Tibial nerve (tissue), 4 donors: ENCODE data around the gene RPL35.

ENCODE experiments used
- CTCF ChIP-seq, 5 experiments: fragments of 200-600 bp in 3 of 5; fragments of 450-650 bp in 2 of 5; sonication (generic) in 3 of 5; IDR thresholded peaks; one replicate each; pipeline ENCODE4 v1.5.1; 2016 to 2019; ENCODE audit warnings: antibody characterized with exemption in 5 of 5, mild to moderate bottlenecking in 3 of 5, moderate library complexity in 2 of 5
- EP300 ChIP-seq, 2 donors: sonication (generic); formaldehyde crosslinking; IDR thresholded peaks; one replicate each; pipeline ENCODE4 v1.6.1; 2017; ENCODE audit warnings: antibody characterized with exemption in 2 of 2, mild to moderate bottlenecking in 1 of 2

- TF ChIP-seq CTCF (IDR thresholded peaks at IDR 0.05) (no peak), EP300 (IDR thresholded peaks at IDR 0.05) (no peak)
Measured at GRCh38 chr9:124880501-124880900, 18.7 kb upstream of the RPL35 start.
